ENCODE measurements around the gene KRT33B.

- TF ChIP-seq CTCF (IDR thresholded peaks at IDR 0.05) (no peak), POLR2AphosphoS5 (IDR thresholded peaks at IDR 0.05) (no peak), EP300 (IDR thresholded peaks at IDR 0.05) (no peak), POLR2A (IDR thresholded peaks at IDR 0.05) (no peak)
Measured at GRCh38 chr17:41417576-41418015, 48.0 kb upstream of the KRT33B start.

Data from sigmoid colon (tissue), 4 donors.